MM.1S (cell line): ENCODE results near the gene DIP2B.

Experiments used
- EZH2 ChIP-seq: fragments of 300-600 bp; sonication (generic); optimal IDR thresholded peaks from 2 replicates; pipeline ENCODE3; 2017; ENCODE audit warnings: low read depth, mild to moderate bottlenecking, antibody characterized with exemption, low read length, mixed read lengths
- EZH2phosphoT487 ChIP-seq: fragments of 300-600 bp; sonication (generic); IDR thresholded peaks from 2 replicates; pipeline ENCODE4 v1.6.1; 2018; ENCODE audit warnings: antibody characterized with exemption, low read length
- TF ChIP-seq, protein P1 (sequence below): fragments of 300-600 bp; sonication (generic); IDR thresholded peaks from 2 replicates; pipeline ENCODE4 v1.5.1; 2016; ENCODE audit warnings: antibody characterized with exemption, low read length, mixed read lengths

DNA sequence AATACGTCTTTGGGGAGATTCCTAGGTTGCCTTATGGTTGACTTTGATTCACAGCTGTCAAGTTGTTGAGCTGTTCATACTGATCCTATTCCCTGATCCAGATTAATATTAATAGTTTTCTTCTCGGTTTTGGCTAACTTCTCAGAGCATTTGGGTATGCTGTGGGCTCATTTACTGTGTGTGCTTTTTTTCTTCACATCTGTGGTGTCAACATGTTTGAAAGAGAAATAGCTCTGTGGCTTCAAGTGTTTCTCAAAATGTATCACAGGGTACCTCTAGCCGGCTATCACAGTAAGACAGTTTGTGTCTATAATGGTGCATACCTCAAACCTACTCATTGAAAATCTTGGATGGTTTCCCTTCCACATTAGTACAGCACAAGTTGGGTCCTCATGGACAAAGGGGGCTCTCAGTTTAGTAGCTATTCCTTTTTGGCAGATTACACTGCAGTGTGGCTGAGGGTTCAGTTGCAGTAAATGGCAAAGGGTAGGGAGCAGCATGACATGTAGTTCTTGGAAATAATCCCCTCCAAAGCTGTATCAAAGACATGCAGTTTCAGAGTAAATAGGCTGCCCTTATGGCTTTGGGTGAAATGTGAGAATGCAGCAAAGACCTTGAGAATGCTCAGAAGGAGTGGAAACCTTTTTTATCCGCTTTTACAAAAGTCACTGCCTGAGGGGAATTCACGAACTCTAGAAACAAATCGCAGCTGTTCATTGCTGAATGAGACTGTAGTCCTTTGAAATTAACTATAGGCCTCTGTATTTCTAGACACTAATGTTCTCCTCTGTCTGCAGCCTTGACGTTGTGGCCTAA is 156.7 kb downstream of the DIP2B start:
- TF ChIP-seq, protein P1, sequence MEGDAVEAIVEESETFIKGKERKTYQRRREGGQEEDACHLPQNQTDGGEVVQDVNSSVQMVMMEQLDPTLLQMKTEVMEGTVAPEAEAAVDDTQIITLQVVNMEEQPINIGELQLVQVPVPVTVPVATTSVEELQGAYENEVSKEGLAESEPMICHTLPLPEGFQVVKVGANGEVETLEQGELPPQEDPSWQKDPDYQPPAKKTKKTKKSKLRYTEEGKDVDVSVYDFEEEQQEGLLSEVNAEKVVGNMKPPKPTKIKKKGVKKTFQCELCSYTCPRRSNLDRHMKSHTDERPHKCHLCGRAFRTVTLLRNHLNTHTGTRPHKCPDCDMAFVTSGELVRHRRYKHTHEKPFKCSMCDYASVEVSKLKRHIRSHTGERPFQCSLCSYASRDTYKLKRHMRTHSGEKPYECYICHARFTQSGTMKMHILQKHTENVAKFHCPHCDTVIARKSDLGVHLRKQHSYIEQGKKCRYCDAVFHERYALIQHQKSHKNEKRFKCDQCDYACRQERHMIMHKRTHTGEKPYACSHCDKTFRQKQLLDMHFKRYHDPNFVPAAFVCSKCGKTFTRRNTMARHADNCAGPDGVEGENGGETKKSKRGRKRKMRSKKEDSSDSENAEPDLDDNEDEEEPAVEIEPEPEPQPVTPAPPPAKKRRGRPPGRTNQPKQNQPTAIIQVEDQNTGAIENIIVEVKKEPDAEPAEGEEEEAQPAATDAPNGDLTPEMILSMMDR, result no peak
- TF ChIP-seq EZH2, result no peak
- TF ChIP-seq EZH2phosphoT487, result no peak
